HepG2 (cell line): ENCODE measurements around the gene SNAP91. TPM values are rescaled to one million over a fixed set of nuclear protein-coding genes. Genes with fewer than 3 reads are reported as not detected.

ENCODE experiments used
- ATAC-seq: fragments of 200-7000 bp; cut with Tn5 transposase; 3 replicates; pipeline ENCODE4 v1.9.1; 2020; ENCODE audit warnings: mild to moderate bottlenecking, moderate library complexity
- BruUV-seq: library from RNA; stranded (reverse); fragments of 400-500 nt; replicated peaks from 2 replicates; lab custom pipeline; 2021; lab: Mats Ljungman, UMichigan
- CTCF ChIA-PET: fragments of 300-600 bp; formaldehyde crosslinking; extraction: SDS; loops from one replicate; lab custom pipeline; 2021; ENCODE audit warnings: low total read pairs, inconsistent platforms, low intra/inter-chr PET ratio; lab: Yijun Ruan, JAX
- POLR2A ChIA-PET: fragments of 350-600 bp; sonication (Branson Sonifier 250); formaldehyde crosslinking; loops from one replicate; lab custom pipeline; 2020; ENCODE audit warnings: antibody characterized with exemption, inconsistent platforms; lab: Yijun Ruan, JAX
- DNase-seq: peaks from one replicate; pipeline ENCODE4 v3.0.0-alpha.2; 2015; ENCODE audit warnings: low spot score
- FAIRE-seq: peaks from 3 replicates; lab custom pipeline; 2011; peaks lifted over from hg19 to GRCh38; lab: Jason Lieb, UNC
- H2AFZ ChIP-seq: one replicate; pipeline ENCODE4 v1.6.1; 2011; ENCODE audit warnings: low read length, inconsistent platforms
- H3K27ac ChIP-seq: fragments of 300-600 bp; 3 replicates; pipeline ENCODE4 v1.8.0; 2011; ENCODE audit warnings: mixed run types, mild to moderate bottlenecking, mixed read lengths, low read length, inconsistent platforms; ENCODE audit not compliant: insufficient read depth; ENCODE audit errors: extremely low read length
- H3K27me3 ChIP-seq, 2 experiments: fragments of 200-600 bp in 1 of 2; 2 replicates in 1 of 2; 3 replicates in 1 of 2; pipeline versions ENCODE4 v1.6.0 to v1.8.0; 2011; ENCODE audit warnings: low read length in 2 of 2, mild to moderate bottlenecking in 2 of 2, moderate library complexity in 2 of 2, inconsistent platforms in 1 of 2; ENCODE audit not compliant: insufficient read depth in 2 of 2, control insufficient read depth in 1 of 2
- H3K36me3 ChIP-seq, 2 experiments: fragments of 200-600 bp in 1 of 2; replicated peaks in 1 of 2; 2 replicates in 1 of 2; 3 replicates in 1 of 2; pipeline versions ENCODE4 v1.5.1 to v1.8.0; 2011; ENCODE audit warnings: low read length in 2 of 2, inconsistent platforms in 1 of 2; ENCODE audit not compliant: insufficient read depth in 2 of 2, control insufficient read depth in 1 of 2
- H3K4me1 ChIP-seq: 2 replicates; pipeline ENCODE4 v1.5.1; 2012; ENCODE audit warnings: low read length, inconsistent platforms; ENCODE audit not compliant: insufficient read depth
- H3K4me2 ChIP-seq: 2 replicates; pipeline ENCODE4 v1.6.0; 2011; ENCODE audit warnings: low read depth, low read length, inconsistent platforms
- H3K4me3 ChIP-seq, 3 experiments: fragments of 200-600 bp in 1 of 3; sonication (generic), shearing (Covaris generic) in 1 of 3; replicated peaks in 1 of 3; 2 replicates each; pipeline ENCODE4 v1.5.1; 2011 to 2016; ENCODE audit warnings: low read length in 3 of 3, inconsistent platforms in 2 of 3, low read depth in 2 of 3, mild to moderate bottlenecking in 2 of 3, control low read depth in 1 of 3, mixed read lengths in 1 of 3; ENCODE audit not compliant: insufficient read depth in 1 of 3
- H3K79me2 ChIP-seq: one replicate; pipeline ENCODE4 v1.6.1; 2011; ENCODE audit warnings: low read length, inconsistent platforms; ENCODE audit not compliant: insufficient read depth
- H3K9ac ChIP-seq: 2 replicates; pipeline ENCODE4 v1.6.0; 2011; ENCODE audit warnings: mild to moderate bottlenecking, low read depth, low read length, inconsistent platforms; ENCODE audit not compliant: insufficient read depth
- H3K9me3 ChIP-seq: 2 replicates; pipeline ENCODE4 v1.5.1; 2012; ENCODE audit warnings: mild to moderate bottlenecking, low read length
- H4K20me1 ChIP-seq: 2 replicates; pipeline ENCODE4 v1.6.0; 2011; ENCODE audit warnings: inconsistent platforms, mild to moderate bottlenecking, low read length, moderate library complexity; ENCODE audit not compliant: insufficient read depth
- CCDC6 ChIP-seq: sonication (generic); formaldehyde crosslinking; IDR thresholded peaks from 2 replicates; pipeline ENCODE4 v1.8.1; 2022; ENCODE audit warnings: mild to moderate bottlenecking, missing genetic modification reagents, moderate library complexity
- ELF4 ChIP-seq: sonication (generic); formaldehyde crosslinking; IDR thresholded peaks from 2 replicates; pipeline ENCODE4 v1.5.0; 2020; ENCODE audit warnings: missing genetic modification reagents, mild to moderate bottlenecking, moderate library complexity, borderline replicate concordance
- KDM5B ChIP-seq: sonication (generic); formaldehyde crosslinking; IDR thresholded peaks from 2 replicates; pipeline ENCODE4 v1.4.0; 2020; ENCODE audit warnings: missing genetic modification reagents, mild to moderate bottlenecking, borderline replicate concordance
- KMT2B ChIP-seq: IDR thresholded peaks from 2 replicates; pipeline ENCODE4 v1.6.1; 2016; ENCODE audit warnings: missing genetic modification reagents, missing compliant biosample characterization
- MIER3 ChIP-seq: IDR thresholded peaks from 2 replicates; pipeline ENCODE4 v1.6.1; 2016; ENCODE audit warnings: missing compliant biosample characterization, borderline replicate concordance
- NKX3-1 ChIP-seq: sonication (generic); formaldehyde crosslinking; IDR thresholded peaks from 2 replicates; pipeline ENCODE4 v1.5.0; 2020; ENCODE audit warnings: missing genetic modification reagents
- PHF20 ChIP-seq: sonication (generic); formaldehyde crosslinking; IDR thresholded peaks from 2 replicates; pipeline ENCODE4 v1.5.0; 2020; ENCODE audit warnings: mild to moderate bottlenecking, missing genetic modification reagents
- SMAD9 ChIP-seq: sonication (generic); formaldehyde crosslinking; IDR thresholded peaks from 2 replicates; pipeline ENCODE4 v1.5.1; 2020; ENCODE audit warnings: mild to moderate bottlenecking, missing genetic modification reagents
- TGIF2 ChIP-seq: IDR thresholded peaks from 2 replicates; pipeline ENCODE4 v1.6.1; 2016; ENCODE audit warnings: control low read depth, missing compliant biosample characterization
- TMF1 ChIP-seq: sonication (generic); formaldehyde crosslinking; IDR thresholded peaks from 2 replicates; pipeline ENCODE4 v1.8.1; 2022; ENCODE audit warnings: low read depth, missing genetic modification reagents
- ZNF12 ChIP-seq: sonication (generic); formaldehyde crosslinking; IDR thresholded peaks from 2 replicates; pipeline ENCODE4 v1.5.0; 2020; ENCODE audit warnings: missing genetic modification reagents
- ZNF296 ChIP-seq: sonication (generic); formaldehyde crosslinking; conservative IDR thresholded peaks from 2 replicates; pipeline ENCODE4 v1.5.0; 2020; ENCODE audit warnings: mild to moderate bottlenecking, missing genetic modification reagents
- ZNF33A ChIP-seq: sonication (generic); formaldehyde crosslinking; IDR thresholded peaks from 2 replicates; pipeline ENCODE4 v1.5.1; 2020; ENCODE audit warnings: missing genetic modification reagents, mild to moderate bottlenecking, moderate library complexity, borderline replicate concordance
- ZNF546 ChIP-seq: sonication (generic); formaldehyde crosslinking; conservative IDR thresholded peaks from 2 replicates; pipeline ENCODE4 v1.8.1; 2023; ENCODE audit warnings: mild to moderate bottlenecking, missing genetic modification reagents
- ZNF709 ChIP-seq: sonication (generic); formaldehyde crosslinking; IDR thresholded peaks from 2 replicates; pipeline ENCODE4 v1.5.0; 2020; ENCODE audit warnings: mild to moderate bottlenecking, missing genetic modification reagents
- ZSCAN9 ChIP-seq: IDR thresholded peaks from 2 replicates; pipeline ENCODE4 v1.6.1; 2016; ENCODE audit warnings: borderline replicate concordance
- WGBS: methylation state at CpG from one replicate; pipeline ENCODE4 v1.1.6; 2017; ENCODE audit warnings: low lambda C conversion rate; 5-methylcytosine and 5-hydroxymethylcytosine counted together
- in situ Hi-C: cut with HindIII; loops from 2 replicates; pipeline ENCODE4 v1.10.0; 2017; ENCODE audit warnings: low pct_unique_long_range_greater_than_20kb; ENCODE audit not compliant: extremely low pct_ligation_motif_present
- intact Hi-C: fragments of 100-400 bp; cut with micrococcal nuclease; formaldehyde crosslinking; loops from one replicate; pipeline ENCODE4 v1.10.0; 2022; ENCODE audit not compliant: unreplicated experiment
- polyA plus RNA-seq, 8 experiments: library from polyadenylated mRNA; depleted of rRNA in 3 of 8; stranded (reverse) in 7 of 8; unstranded in 1 of 8; fragments of >200 nt; fragmentation: Illumina TruSeq in 4 of 8; extraction: Trizol in 4 of 8; gene quantifications; 2 replicates each; pipeline versions ENCODE4 v1.2.1 to v1.2.3, GENCODE V29; 2011 to 2016; ENCODE audit warnings: low read depth in 4 of 8, missing spikeins in 1 of 8, mixed read lengths in 1 of 8; ENCODE audit not compliant: insufficient read depth in 1 of 8
- total RNA-seq, 5 experiments: library from RNA; depleted of rRNA; stranded (reverse); fragments of >200 nt; fragmentation: Illumina TruSeq; extraction: Trizol; gene quantifications; 2 replicates each; pipeline ENCODE4 v1.2.3, GENCODE V29; 2016; ENCODE audit warnings: low read depth in 1 of 5
- TF ChIP-seq, protein P1 (sequence below): sonication (generic); formaldehyde crosslinking; IDR thresholded peaks from 2 replicates; pipeline ENCODE4 v1.8.0; 2022; ENCODE audit warnings: missing genetic modification reagents, mild to moderate bottlenecking, inconsistent platforms, borderline replicate concordance
- TF ChIP-seq, protein P2 (sequence below): sonication (generic); formaldehyde crosslinking; IDR thresholded peaks from 2 replicates; pipeline ENCODE4 v1.5.0; 2020; ENCODE audit warnings: missing genetic modification reagents, mild to moderate bottlenecking, borderline replicate concordance

The SNAP91 gene
- total and polyA plus RNA-seq, 2 of the 13 experiments (the other 11 are each of a cell fraction or from before 2014, with no cell fraction given), result not detected

- POLR2A ChIA-PET, result no interaction called here
- no peak for ATAC-seq
- no peak overlapping the region for H2AFZ ChIP-seq
- H3K9ac ChIP-seq, result no peak overlapping the region
- no peaks in the 10 kb centered on the region for H3K27me3 ChIP-seq
- no peaks in the 10 kb centered on the region for H4K20me1 ChIP-seq
- in situ Hi-C loops (no loop called here), intact Hi-C loops (no loop called here)
- no peak overlapping the region for H3K4me2 ChIP-seq
- H3K36me3 ChIP-seq, result no peaks in the 10 kb centered on the region
- no peak overlapping the region for H3K4me3 ChIP-seq
- no peaks in the 10 kb centered on the region for H3K9me3 ChIP-seq
- CTCF ChIA-PET, result no interaction called here
- FAIRE-seq, result no peak
- no peak for DNase-seq
- 33% methylated on average over 3 of the region's 7 CpGs for WGBS
- H3K4me1 ChIP-seq, result no peaks in the 10 kb centered on the region
- no peak overlapping the region for H3K27ac ChIP-seq
- BruUV-seq, result no TSS peak
- H3K79me2 ChIP-seq, result no peaks in the 10 kb centered on the region
- TF ChIP-seq ZNF12, result no peak
- TF ChIP-seq, protein P1, sequence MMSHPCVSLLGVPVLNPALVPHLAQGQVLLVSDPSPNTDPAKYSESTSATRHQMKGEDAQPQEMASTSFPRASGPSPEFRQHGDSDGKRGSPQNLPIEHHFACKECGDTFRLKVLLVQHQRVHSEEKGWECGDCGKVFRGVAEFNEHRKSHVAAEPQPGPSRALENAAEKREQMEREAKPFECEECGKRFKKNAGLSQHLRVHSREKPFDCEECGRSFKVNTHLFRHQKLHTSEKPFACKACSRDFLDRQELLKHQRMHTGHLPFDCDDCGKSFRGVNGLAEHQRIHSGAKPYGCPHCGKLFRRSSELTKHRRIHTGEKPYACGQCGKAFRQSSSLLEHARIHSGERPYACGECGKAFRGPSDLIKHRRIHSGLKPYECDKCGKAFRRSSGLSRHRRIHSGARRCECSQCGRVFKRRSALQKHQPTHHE (CRISPR knock-in tag), result no peak
- no peak for TF ChIP-seq TMF1
- TF ChIP-seq CCDC6 (CRISPR knock-in tag), result no peak
- TF ChIP-seq MIER3 (CRISPR knock-in tag), result no peak
- TF ChIP-seq PHF20 (CRISPR knock-in tag), result no peak
- no peak for TF ChIP-seq KMT2B (CRISPR knock-in tag)
- TF ChIP-seq NKX3-1, result no peak
- no peak for TF ChIP-seq ELF4 (CRISPR knock-in tag)
- no peak for TF ChIP-seq ZSCAN9 (CRISPR knock-in tag)
- no peak for TF ChIP-seq TGIF2 (CRISPR knock-in tag)
- TF ChIP-seq KDM5B (CRISPR knock-in tag), result no peak
- no peak for TF ChIP-seq ZNF709 (CRISPR knock-in tag)
- no peak for TF ChIP-seq ZNF33A
- no peak for TF ChIP-seq ZNF296
- TF ChIP-seq, protein P2, sequence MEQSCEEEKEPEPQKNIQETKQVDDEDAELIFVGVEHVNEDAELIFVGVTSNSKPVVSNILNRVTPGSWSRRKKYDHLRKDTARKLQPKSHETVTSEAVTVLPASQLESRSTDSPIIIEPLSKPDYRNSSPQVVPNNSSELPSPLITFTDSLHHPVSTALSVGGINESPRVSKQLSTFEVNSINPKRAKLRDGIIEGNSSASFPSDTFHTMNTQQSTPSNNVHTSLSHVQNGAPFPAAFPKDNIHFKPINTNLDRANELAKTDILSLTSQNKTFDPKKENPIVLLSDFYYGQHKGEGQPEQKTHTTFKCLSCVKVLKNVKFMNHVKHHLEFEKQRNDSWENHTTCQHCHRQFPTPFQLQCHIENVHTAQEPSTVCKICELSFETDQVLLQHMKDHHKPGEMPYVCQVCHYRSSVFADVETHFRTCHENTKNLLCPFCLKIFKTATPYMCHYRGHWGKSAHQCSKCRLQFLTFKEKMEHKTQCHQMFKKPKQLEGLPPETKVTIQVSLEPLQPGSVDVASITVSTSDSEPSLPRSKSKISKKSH (CRISPR knock-in tag), result no peak
- TF ChIP-seq ZNF546 (CRISPR knock-in tag), result no peak
- no peak for TF ChIP-seq SMAD9 (CRISPR knock-in tag)
These were observed 70.9 kb downstream of the SNAP91 start for GRCh38 chr6:83637953-83638352.
